ENCODE results near the gene NALCN. TPM values are rescaled to one million over a fixed set of nuclear protein-coding genes. Genes with fewer than 3 reads are reported as not detected.

Gene NALCN
- total RNA-seq, 1 donor from 2014 or later, result 18.5 TPM

DNA sequence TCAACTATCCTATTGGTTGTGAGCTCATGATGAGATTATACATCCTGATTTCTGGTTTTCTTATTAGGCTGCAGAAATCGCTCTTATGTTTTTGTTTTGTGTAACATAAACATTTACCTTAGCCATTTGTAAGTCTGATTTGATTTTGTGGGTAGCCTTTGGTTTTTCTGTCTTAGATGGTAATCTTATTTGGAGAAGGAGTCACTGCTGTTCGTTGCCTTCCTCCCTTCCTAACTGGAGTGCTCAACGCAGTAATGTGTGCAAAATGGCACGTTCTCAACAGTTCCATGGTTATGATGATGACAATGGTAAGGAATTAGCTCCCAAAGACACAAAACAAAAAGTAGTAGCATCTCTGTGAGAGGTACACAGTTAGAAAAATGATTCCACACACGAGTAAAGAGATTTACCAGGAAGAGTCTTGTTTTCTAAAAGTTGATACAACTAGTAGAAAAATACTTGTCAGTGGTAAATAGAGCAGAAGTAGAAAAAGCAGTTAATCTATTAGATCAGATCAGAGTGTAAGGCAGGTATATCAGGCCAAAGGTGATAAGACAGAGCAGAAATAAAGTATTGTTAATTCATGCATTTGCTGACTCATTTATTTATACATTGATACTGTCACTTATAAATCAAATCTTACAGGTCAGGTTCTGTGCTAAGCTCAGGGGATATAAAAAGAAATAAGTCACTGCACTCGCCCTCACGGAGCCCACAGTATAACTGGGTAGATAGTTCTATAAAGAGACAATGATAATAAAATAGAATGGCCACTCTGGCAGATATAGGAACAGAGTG lies 270.0 kb downstream of the NALCN start:
- intact Hi-C loops (cut with DNase I), result loop anchor here (10.0 kb wide), 2 partner anchors 329 to 799 kb away; no protein-coding TSS in a partner anchor

DNA sequence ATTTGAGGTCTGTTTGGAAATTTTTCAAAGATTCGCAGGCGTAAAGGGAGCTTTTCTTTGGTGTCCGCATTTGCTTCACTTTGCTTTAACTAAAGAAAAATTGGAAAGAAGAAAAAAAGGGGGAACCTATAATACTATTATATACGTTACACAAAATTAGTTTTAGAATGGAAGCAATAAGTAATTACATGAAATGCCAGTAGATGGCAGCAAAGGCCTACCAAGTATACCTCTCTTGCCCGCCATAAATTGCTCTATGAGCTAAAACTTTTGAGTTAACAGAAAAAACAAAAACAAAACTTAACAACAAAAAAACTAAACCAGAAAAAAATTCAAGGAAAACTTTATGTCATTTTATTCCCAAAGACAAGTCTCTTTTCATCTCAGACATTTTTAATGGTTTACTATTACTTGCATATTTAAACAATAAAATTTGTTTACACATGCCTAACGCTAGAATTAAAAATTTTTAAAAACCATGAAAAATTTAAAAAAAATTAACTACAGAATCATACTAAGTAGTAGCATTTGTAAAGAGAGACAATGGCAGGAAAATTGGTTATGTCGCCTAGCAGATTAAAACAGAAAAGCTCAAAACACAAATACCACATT lies 271.4 kb downstream of the NALCN start:
- intact Hi-C loops (cut with DNase I), result loop anchor here (1.0 to 10.0 kb wide), 3 partner anchors 330 to 800 kb away; no protein-coding TSS in a partner anchor

More for the DNA sequence above, 270.0 kb downstream of the NALCN start:
- TF ChIP-seq, protein P1, sequence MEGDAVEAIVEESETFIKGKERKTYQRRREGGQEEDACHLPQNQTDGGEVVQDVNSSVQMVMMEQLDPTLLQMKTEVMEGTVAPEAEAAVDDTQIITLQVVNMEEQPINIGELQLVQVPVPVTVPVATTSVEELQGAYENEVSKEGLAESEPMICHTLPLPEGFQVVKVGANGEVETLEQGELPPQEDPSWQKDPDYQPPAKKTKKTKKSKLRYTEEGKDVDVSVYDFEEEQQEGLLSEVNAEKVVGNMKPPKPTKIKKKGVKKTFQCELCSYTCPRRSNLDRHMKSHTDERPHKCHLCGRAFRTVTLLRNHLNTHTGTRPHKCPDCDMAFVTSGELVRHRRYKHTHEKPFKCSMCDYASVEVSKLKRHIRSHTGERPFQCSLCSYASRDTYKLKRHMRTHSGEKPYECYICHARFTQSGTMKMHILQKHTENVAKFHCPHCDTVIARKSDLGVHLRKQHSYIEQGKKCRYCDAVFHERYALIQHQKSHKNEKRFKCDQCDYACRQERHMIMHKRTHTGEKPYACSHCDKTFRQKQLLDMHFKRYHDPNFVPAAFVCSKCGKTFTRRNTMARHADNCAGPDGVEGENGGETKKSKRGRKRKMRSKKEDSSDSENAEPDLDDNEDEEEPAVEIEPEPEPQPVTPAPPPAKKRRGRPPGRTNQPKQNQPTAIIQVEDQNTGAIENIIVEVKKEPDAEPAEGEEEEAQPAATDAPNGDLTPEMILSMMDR (IDR thresholded peaks at IDR 0.05), result no peak
- Histone ChIP-seq H3K27ac (no peak overlapping the region), H3K9me3 (no peaks in the 10 kb centered on the region), H3K4me3 (no peak overlapping the region), H3K27me3 (no peaks in the 10 kb centered on the region), H3K4me1 (no peaks in the 10 kb centered on the region), H3K36me3 (no peaks in the 10 kb centered on the region)
- DNase-seq (ENCODE audit: low spot score in 2 of 2), result no peak

DNA sequence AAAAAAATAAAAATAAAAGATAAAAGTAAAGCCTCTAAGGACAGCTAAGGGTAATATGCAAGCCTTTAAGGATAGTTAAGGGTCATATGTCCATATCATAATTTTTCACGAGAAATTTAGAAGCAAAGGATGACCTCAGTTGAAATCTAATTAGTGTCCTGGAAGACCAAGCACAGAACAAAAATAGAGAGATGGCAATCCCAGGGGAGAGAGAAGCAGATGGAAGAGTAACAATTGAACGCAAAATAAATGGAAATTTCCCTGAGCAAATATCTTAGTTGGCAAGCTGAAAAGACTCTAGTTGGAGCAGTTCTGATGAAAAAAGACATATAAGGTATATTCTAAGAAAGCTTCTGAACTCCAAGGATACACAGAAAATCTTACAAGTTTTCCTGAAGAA lies 275.4 kb downstream of the NALCN start:
- Histone ChIP-seq H3K9me3 (no peaks in the 10 kb centered on the region), H3K4me3 (no peak overlapping the region), H3K27me3 (no peaks in the 10 kb centered on the region), H3K27ac (no peak overlapping the region), H3K4me1 (no peaks in the 10 kb centered on the region), H3K36me3 (no peaks in the 10 kb centered on the region)
- DNase-seq (ENCODE audit: low spot score in 2 of 2), result no peak
- intact Hi-C loops (cut with DNase I), result loop anchor here (10.0 kb wide), 2 partner anchors 334 to 804 kb away; no protein-coding TSS in a partner anchor
- TF ChIP-seq, protein P1 (IDR thresholded peaks at IDR 0.05), result no peak

More for the DNA sequence above, 271.4 kb downstream of the NALCN start:
- no peak overlapping the region for H3K4me3 ChIP-seq
- TF ChIP-seq, protein P1 (IDR thresholded peaks at IDR 0.05), result peak; percentile 49 to 74 (median 71)
- no peaks in the 10 kb centered on the region for H3K27me3 ChIP-seq
- no peak for DNase-seq (ENCODE audit: low spot score in 2 of 2)
- H3K4me1 ChIP-seq, result no peaks in the 10 kb centered on the region
- no peaks in the 10 kb centered on the region for H3K9me3 ChIP-seq
- H3K27ac ChIP-seq, result no peak overlapping the region
- H3K36me3 ChIP-seq, result no peaks in the 10 kb centered on the region

DNA sequence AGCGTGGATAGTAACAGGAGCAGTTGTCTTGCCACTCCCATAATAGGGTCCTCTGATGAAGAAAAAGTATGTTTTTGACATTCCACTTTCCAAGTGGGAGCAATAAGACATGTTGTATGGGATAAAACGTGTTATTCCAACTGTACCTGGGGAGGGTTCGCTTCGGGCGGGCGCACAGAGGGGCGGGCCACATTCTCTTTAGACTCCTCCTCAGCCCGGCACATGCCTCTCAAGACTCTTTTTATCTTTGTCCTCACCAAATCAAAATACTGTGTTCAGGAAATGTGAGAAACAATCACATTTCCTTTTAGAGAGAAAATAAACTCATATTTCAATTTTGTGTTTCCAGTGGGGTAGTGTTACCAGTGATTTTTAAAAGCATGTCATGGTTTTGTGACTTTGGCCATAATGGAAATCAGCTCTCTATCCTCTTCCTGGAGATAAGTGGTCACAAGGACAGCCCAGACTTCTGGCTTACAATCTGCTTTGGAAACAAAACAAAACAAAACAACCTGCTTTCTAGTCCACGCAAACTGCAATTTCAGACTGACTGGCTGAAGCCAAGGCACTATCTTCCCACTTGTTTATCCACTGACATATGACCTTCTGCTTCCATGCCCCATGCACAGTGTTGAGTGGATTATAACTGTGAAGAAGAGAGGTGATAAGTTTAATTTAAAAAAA lies 276.1 kb downstream of the NALCN start:
- H3K9me3 ChIP-seq, result no peaks in the 10 kb centered on the region
- H3K4me1 ChIP-seq, result no peaks in the 10 kb centered on the region
- no peaks in the 10 kb centered on the region for H3K27me3 ChIP-seq
- no peak overlapping the region for H3K27ac ChIP-seq
- intact Hi-C loops (cut with DNase I), result loop anchor here (10.0 kb wide), 2 partner anchors 335 to 805 kb away; no protein-coding TSS in a partner anchor
- no peak for DNase-seq (ENCODE audit: low spot score in 2 of 2)
- TF ChIP-seq, protein P1 (IDR thresholded peaks at IDR 0.05), result no peak
- H3K4me3 ChIP-seq, result no peak overlapping the region
- no peaks in the 10 kb centered on the region for H3K36me3 ChIP-seq

DNA sequence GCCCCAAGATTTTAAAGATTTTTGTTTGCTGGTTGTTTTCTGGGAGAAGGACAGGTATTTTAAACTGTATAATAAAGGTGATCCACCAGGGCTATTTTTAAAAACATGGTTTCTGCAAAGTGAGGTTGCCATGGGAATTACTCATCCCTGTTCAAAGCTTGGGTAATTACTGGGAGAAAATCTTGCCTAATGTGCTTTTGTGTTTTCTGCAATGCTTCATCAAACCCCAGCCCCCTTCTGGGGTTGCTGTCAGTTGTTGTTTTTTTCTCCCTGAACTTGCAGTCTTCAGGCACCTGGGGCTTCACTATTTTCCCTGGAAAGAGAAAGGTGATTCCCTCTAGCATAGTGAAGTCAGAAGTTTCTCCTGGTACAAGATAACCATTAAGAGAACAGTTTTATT lies 277.2 kb downstream of the NALCN start:
- Histone ChIP-seq H3K36me3 (no peaks in the 10 kb centered on the region), H3K4me3 (no peak overlapping the region), H3K27me3 (no peaks in the 10 kb centered on the region), H3K9me3 (no peaks in the 10 kb centered on the region), H3K27ac (no peak overlapping the region), H3K4me1 (no peaks in the 10 kb centered on the region)
- intact Hi-C loops (cut with DNase I), result no loop called here
- TF ChIP-seq, protein P1 (IDR thresholded peaks at IDR 0.05), result no peak
- DNase-seq (ENCODE audit: low spot score in 2 of 2), result no peak
